Panc1 (cell line): ENCODE measurements around the gene NTRK3. TPM values are rescaled to one million over a fixed set of nuclear protein-coding genes. Genes with fewer than 3 reads are reported as not detected.

Experiments used
- ATAC-seq: fragments of 200-7000 bp; cut with Tn5 transposase; 2 replicates; pipeline ENCODE4 v1.9.1; 2020; ENCODE audit warnings: mild to moderate bottlenecking, moderate library complexity
- BruUV-seq: library from RNA; stranded (reverse); fragments of 400-500 nt; replicated peaks from 2 replicates; lab custom pipeline; 2021; lab: Mats Ljungman, UMichigan
- CTCF ChIA-PET: fragments of 300-600 bp; sonication (Branson Sonifier 250); formaldehyde crosslinking; loops from one replicate; lab custom pipeline; 2022; ENCODE audit warnings: antibody characterized with exemption; lab: Charles Lee
- POLR2A ChIA-PET: fragments of 300-600 bp; sonication (Branson Sonifier 250); formaldehyde crosslinking; loops from one replicate; lab custom pipeline; 2022; ENCODE audit warnings: antibody characterized with exemption; lab: Charles Lee
- DNase-seq: peaks from one replicate; pipeline ENCODE4 v3.0.0-alpha.2; 2010; ENCODE audit warnings: low read depth, low spot score
- H3K27ac ChIP-seq: 2 replicates; pipeline ENCODE4 v1.5.1; 2011; ENCODE audit warnings: mild to moderate bottlenecking, low read length, inconsistent platforms
- H3K27me3 ChIP-seq: fragments of 200-500 bp; sonication (Bioruptor generic); 2 replicates; pipeline ENCODE4 v1.6.0; 2014; ENCODE audit warnings: low read length, inconsistent platforms; ENCODE audit not compliant: control insufficient read depth, insufficient read depth
- H3K36me3 ChIP-seq: fragments of 200-500 bp; sonication (Bioruptor generic); 2 replicates; pipeline ENCODE4 v1.5.1; 2014; ENCODE audit warnings: inconsistent platforms, mild to moderate bottlenecking, low read length, moderate library complexity; ENCODE audit not compliant: control insufficient read depth, insufficient read depth
- H3K4me1 ChIP-seq: 2 replicates; pipeline ENCODE4 v1.5.1; 2011; ENCODE audit warnings: inconsistent platforms, mild to moderate bottlenecking, low read length, moderate library complexity; ENCODE audit not compliant: control insufficient read depth, insufficient read depth
- H3K4me3 ChIP-seq, 2 experiments: 2 replicates each; pipeline ENCODE4 v1.5.1; 2011 to 2012; ENCODE audit warnings: low read depth in 2 of 2, low read length in 2 of 2, mild to moderate bottlenecking in 2 of 2, inconsistent platforms in 1 of 2, moderate library complexity in 1 of 2
- H3K9me3 ChIP-seq: fragments of 200-500 bp; sonication (Bioruptor generic); 2 replicates; pipeline ENCODE4 v1.5.1; 2014; ENCODE audit warnings: low read depth, mild to moderate bottlenecking, inconsistent platforms, low read length, moderate library complexity; ENCODE audit not compliant: control insufficient read depth, insufficient read depth
- POLR2AphosphoS5 ChIP-seq: IDR thresholded peaks from 2 replicates; pipeline ENCODE4 v1.6.1; 2012; ENCODE audit warnings: mild to moderate bottlenecking, low read depth, low read length, moderate library complexity
- SIN3A ChIP-seq: IDR thresholded peaks from 2 replicates; pipeline ENCODE4 v1.6.1; 2012; ENCODE audit warnings: low read depth, mild to moderate bottlenecking, low read length, moderate library complexity, borderline replicate concordance; ENCODE audit not compliant: insufficient read depth
- TCF7L2 ChIP-seq: IDR thresholded peaks from 2 replicates; pipeline ENCODE4 v1.6.1; 2011; ENCODE audit warnings: mild to moderate bottlenecking, low read depth, low read length, inconsistent platforms
- in situ Hi-C: cut with HindIII; loops from 2 replicates; pipeline ENCODE4 v1.10.0; 2016; ENCODE audit warnings: low sequenced_read_pairs, low pct_unique_long_range_greater_than_20kb
- intact Hi-C: fragments of 100-400 bp; cut with micrococcal nuclease; formaldehyde crosslinking; loops from one replicate; pipeline ENCODE4 v1.10.0; 2022; ENCODE audit not compliant: unreplicated experiment
- total RNA-seq: library from RNA; stranded (reverse); gene quantifications from one replicate; pipeline ENCODE4 v1.2.1, GENCODE V29; 2021; ENCODE audit not compliant: unreplicated experiment
- TF ChIP-seq, protein P1 (sequence below), 2 experiments: IDR thresholded peaks; 2 replicates each; pipeline ENCODE4 v1.6.1; 2011 to 2012; ENCODE audit warnings: low read depth in 2 of 2, control low read depth in 1 of 2, low read length in 1 of 2, mild to moderate bottlenecking in 1 of 2, moderate library complexity in 1 of 2; ENCODE audit not compliant: insufficient read depth in 1 of 2
- TF ChIP-seq, protein P2 (sequence below): fragments of 450-650 bp; IDR thresholded peaks from 2 replicates; pipeline ENCODE4 v1.5.1; 2017; ENCODE audit warnings: mild to moderate bottlenecking

Gene NTRK3
- total RNA-seq, 1 experiment from 2014 or later = not detected

DNA sequence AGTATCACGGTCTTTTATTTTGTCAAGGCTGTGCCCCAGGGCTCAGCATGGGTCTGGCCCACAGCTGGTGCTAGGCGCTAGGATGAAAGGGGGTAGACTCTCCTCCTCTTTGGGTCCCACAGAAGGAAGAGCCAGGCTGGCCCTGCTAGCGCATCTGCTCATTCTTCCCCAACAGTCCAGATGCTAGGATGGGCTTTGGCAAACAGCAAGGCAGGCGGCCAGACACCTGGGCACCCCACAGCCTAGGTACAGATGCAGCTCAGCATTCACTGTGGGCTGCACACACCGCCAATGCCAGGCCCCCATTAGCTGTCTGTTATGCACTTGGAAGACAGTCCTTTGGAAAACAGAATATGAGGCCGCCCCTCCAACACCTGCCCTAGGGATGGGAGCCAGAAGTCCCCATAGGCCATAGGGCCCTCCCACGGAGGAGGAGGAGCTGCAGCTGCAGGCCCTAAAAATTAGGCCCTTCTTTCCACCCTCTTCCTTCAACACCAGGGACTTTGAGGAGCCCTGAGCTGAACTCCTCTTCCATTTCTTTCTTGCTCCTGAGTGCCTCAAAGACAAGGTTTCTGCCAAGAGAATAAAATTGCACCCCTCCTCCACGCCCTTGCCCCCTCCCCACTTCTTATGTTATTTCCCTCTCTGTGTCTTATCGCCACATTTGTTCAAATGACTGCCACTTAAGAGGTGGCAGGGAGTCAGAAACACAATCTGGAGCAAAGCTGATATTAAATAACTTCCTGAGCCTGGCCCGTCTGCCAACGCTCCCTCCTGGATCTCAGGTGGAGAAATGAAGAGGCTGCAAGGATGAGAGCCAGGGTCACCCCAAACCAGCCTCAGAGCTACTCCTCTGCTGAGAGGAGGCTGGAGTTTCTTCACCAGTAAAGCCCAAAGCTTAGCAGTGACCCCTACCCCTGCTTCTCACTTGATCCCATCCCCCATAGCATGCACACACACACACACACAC, 13.7 kb downstream of the NTRK3 start:
- BruUV-seq = no TSS peak
- H3K4me1 ChIP-seq = no peaks in the 10 kb centered on the region
- no peaks in the 10 kb centered on the region for H3K9me3 ChIP-seq
- H3K27me3 ChIP-seq = peaks cover 2% of the 10 kb centered on the region; the same call in 1 of the 2 replicates
- ChIA-PET CTCF (interaction anchor here (0.6 kb wide), 1 partner anchor 10 kb away, joined by 4 read pairs; no protein-coding TSS in a partner anchor), POLR2A (interaction anchor here (0.6 kb wide), 1 partner anchor 1575 kb away, joined by 4 read pairs; no protein-coding TSS in a partner anchor)
- DNase-seq = no peak
- TF ChIP-seq, protein P1, sequence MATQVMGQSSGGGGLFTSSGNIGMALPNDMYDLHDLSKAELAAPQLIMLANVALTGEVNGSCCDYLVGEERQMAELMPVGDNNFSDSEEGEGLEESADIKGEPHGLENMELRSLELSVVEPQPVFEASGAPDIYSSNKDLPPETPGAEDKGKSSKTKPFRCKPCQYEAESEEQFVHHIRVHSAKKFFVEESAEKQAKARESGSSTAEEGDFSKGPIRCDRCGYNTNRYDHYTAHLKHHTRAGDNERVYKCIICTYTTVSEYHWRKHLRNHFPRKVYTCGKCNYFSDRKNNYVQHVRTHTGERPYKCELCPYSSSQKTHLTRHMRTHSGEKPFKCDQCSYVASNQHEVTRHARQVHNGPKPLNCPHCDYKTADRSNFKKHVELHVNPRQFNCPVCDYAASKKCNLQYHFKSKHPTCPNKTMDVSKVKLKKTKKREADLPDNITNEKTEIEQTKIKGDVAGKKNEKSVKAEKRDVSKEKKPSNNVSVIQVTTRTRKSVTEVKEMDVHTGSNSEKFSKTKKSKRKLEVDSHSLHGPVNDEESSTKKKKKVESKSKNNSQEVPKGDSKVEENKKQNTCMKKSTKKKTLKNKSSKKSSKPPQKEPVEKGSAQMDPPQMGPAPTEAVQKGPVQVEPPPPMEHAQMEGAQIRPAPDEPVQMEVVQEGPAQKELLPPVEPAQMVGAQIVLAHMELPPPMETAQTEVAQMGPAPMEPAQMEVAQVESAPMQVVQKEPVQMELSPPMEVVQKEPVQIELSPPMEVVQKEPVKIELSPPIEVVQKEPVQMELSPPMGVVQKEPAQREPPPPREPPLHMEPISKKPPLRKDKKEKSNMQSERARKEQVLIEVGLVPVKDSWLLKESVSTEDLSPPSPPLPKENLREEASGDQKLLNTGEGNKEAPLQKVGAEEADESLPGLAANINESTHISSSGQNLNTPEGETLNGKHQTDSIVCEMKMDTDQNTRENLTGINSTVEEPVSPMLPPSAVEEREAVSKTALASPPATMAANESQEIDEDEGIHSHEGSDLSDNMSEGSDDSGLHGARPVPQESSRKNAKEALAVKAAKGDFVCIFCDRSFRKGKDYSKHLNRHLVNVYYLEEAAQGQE (IDR thresholded peaks at IDR 0.05; ENCODE audit: insufficient read depth in 1 of 2, low read depth in 2 of 2, low read length in 1 of 2) = no peak
- TF ChIP-seq, protein P2, sequence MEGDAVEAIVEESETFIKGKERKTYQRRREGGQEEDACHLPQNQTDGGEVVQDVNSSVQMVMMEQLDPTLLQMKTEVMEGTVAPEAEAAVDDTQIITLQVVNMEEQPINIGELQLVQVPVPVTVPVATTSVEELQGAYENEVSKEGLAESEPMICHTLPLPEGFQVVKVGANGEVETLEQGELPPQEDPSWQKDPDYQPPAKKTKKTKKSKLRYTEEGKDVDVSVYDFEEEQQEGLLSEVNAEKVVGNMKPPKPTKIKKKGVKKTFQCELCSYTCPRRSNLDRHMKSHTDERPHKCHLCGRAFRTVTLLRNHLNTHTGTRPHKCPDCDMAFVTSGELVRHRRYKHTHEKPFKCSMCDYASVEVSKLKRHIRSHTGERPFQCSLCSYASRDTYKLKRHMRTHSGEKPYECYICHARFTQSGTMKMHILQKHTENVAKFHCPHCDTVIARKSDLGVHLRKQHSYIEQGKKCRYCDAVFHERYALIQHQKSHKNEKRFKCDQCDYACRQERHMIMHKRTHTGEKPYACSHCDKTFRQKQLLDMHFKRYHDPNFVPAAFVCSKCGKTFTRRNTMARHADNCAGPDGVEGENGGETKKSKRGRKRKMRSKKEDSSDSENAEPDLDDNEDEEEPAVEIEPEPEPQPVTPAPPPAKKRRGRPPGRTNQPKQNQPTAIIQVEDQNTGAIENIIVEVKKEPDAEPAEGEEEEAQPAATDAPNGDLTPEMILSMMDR = no peak
- no peak for TF ChIP-seq TCF7L2
- no peak for TF ChIP-seq POLR2AphosphoS5
- TF ChIP-seq SIN3A = no peak
- H3K27ac ChIP-seq = no peak overlapping the region
- in situ Hi-C loops (no loop called here), intact Hi-C loops (loop anchor here (10.0 kb wide), 2 partner anchors 1328 to 1618 kb away; no protein-coding TSS in a partner anchor)
- no peak overlapping the region for H3K4me3 ChIP-seq
- H3K36me3 ChIP-seq = no peaks in the 10 kb centered on the region
- ATAC-seq = no peak

DNA sequence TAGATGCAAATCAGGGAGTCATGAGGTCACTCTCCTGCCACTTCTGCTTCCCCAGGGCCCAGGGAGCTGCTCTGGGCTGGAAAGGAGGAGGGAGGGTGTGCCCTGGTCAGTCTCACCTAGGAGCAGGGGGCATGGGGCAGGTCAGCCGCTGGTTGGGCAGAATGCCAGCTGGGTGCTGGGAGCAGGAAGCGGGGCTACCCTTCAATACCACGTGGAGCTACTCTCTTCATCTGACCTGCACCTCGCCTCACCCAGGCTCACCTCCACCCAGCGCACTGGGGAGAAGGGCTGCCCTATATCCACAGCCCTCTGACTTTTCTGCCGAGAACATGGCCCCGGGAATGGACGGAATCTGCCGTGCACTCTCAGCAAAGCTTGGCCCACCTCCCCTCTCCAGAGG, 15.1 kb downstream of the NTRK3 start:
- H3K27me3 ChIP-seq = peaks cover 2% of the 10 kb centered on the region; the same call in 1 of the 2 replicates
- H3K36me3 ChIP-seq = no peaks in the 10 kb centered on the region
- in situ Hi-C loops = no loop called here
- no peak for DNase-seq
- ChIA-PET CTCF (no interaction called here), POLR2A (no interaction called here)
- no peaks in the 10 kb centered on the region for H3K9me3 ChIP-seq
- no peak for ATAC-seq
- no peak overlapping the region for H3K27ac ChIP-seq
- no TSS peak for BruUV-seq
- H3K4me1 ChIP-seq = no peaks in the 10 kb centered on the region
- intact Hi-C loops = loop anchor here (10.0 kb wide), 2 partner anchors 1327 to 1617 kb away; no protein-coding TSS in a partner anchor
- no peak overlapping the region for H3K4me3 ChIP-seq
- TF ChIP-seq POLR2AphosphoS5 = no peak
- TF ChIP-seq, protein P2 = no peak
- no peak for TF ChIP-seq SIN3A
- no peak for TF ChIP-seq TCF7L2
- TF ChIP-seq, protein P1 (IDR thresholded peaks at IDR 0.05; ENCODE audit: insufficient read depth in 1 of 2, low read depth in 2 of 2, low read length in 1 of 2) = no peak
